NCI-H2029 (cell line): ENCODE measurements around the gene LINGO3.

Experiments
- DNase-seq: peaks from one replicate; lab custom pipeline; 2025; lab: John Stamatoyannopoulos, UW

Gene LINGO3

GRCh38 chr19:2339644-2340310, 31.8 kb upstream of the LINGO3 start:
- no peak for DNase-seq

DNA sequence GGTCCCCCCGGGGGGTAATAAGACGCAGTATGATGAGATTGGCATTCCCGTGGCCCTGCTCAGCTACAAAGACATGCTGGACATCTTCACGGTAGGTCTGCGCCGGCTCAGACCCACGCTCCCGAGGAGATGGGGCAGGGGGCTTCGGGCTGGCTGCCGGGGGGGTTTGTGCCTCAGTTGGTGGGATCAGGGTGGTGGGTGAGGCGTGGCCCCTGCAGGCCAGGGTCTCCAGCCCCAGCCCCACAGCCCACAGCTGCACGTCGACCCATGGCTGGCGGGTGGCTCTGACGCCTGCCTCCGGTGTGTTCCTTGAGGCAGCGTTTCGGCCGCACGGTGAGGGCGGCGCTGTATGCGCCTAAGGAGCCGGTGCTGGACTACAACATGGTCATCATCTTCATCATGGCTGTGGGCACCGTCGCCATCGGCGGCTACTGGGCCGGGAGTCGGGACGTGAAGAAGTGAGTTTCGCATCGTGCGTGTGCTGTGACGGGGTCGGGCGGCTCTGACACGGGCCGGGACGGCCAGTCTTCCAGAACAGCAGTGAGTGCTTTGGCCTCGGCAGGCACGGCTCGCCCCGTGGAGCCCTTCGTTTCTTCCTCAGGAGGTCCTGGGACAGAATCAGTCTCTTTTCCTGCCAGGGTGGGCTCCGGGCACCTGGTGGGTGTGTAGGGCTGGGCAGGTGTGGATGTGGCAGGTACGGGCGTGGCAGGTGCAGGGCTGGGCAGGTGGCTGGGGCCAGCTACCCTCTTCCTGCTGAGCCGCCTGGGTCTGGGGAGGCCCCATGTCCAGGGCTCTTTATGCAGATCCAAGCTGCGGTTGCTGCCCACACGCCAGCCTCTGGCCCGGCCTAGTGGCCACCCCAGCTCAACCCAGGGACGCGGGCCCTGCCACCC, 31.0 kb upstream of the LINGO3 start:
- no peak for DNase-seq

DNA sequence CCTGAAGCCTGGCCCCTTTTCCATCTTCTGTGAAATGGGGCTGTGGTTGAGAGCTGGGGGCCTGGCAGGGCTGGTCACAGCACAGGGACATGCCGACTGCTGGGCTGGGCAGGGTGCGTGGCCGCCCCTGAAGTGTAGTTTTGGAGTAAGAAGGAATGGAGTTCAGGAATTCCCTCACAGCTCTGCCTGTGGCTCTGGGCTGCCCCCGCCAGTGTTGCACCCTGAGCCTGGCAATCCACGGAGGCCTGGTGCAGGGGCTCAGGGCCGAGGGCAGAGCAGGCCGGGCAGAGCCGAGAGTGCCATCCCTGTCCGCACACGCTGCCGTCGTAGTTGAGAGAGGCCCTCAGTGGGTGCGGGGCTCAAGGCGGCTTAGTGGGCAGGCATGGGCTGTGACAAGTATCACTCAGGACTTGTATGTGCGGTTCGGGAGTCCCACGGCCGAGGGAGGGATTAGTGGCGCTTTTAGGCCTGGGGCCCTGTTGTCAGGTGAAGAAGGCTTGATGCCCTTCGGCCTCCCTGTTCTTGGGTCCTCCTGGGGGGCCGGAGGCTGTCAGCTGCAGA, 30.2 kb upstream of the LINGO3 start:
- DNase-seq = no peak

DNA sequence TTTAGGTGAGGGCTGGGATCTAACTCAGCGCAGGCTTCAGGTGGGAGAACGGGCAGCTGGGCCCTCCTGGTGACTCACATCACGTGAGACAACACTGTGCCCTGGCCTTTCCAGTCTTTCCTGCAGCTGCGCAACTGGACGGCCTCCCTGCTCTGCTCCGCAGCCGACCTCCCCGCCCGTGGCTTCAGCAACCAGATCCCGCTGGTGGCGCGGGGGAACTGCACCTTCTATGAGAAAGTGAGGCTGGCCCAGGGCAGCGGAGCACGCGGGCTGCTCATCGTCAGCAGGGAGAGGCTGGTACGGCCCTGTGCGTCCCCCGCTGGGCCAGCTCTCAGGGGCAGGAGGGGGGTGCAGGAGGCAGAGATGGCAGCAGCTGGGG, 29.4 kb upstream of the LINGO3 start:
- no peak for DNase-seq

DNA sequence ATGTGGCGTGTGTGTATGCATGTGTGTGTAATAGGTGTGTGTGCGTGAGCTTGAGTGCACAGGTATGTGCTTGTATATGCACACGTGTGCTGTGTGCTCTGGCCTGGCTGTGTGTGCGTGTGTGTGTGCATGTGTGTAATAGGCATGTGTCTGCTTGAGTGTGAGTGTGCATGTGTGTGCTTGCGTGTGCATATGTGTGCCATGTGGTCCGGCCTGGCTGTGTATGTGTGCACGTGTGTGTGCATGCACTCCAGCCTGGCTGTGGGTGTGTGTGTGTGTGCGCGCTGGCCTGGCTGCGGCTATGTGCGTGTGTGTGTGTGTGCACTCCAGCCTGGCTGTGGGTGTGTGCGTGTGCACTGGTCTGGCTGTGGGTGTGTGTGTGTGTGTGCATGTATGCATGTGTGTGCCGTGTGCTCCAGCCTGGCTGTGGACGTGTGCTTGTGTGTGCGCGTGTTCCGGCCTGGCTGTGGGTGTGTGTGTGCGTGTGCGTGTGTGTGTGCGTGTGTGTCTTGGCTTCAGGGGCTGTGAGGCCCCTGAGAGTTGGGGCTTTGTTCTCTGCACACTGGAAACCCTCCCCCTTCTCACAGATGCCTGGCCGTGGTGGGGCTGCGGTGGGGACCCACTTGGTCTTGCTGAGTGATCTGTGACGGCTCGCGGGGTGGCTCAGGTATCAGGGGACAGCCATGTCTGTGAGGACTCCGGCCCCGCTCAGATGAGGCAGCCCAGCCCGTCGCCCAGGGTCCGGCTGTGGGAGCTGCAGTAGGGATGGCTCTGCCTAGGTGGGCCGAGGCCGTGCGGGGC, 28.8 kb upstream of the LINGO3 start:
- DNase-seq = no peak

DNA sequence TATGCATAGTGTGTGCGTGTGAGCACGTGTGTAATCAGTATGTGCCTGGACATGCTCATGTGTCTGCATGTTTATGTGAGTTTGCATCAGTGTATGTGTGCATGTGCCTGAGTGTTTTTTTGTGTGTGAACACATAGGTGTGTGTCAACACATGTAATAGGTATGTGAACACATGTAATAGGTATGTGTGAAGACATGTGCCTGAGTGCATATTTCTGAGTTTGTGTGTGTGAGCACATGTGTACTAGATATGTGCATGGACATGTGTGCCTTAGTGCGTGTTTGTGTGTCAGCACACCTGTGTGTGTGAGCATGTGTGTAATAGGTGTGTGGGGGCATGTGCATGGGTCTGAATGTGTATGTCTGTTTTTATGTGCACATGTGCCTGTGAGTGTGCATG, 27.9 kb upstream of the LINGO3 start:
- no peak for DNase-seq

DNA sequence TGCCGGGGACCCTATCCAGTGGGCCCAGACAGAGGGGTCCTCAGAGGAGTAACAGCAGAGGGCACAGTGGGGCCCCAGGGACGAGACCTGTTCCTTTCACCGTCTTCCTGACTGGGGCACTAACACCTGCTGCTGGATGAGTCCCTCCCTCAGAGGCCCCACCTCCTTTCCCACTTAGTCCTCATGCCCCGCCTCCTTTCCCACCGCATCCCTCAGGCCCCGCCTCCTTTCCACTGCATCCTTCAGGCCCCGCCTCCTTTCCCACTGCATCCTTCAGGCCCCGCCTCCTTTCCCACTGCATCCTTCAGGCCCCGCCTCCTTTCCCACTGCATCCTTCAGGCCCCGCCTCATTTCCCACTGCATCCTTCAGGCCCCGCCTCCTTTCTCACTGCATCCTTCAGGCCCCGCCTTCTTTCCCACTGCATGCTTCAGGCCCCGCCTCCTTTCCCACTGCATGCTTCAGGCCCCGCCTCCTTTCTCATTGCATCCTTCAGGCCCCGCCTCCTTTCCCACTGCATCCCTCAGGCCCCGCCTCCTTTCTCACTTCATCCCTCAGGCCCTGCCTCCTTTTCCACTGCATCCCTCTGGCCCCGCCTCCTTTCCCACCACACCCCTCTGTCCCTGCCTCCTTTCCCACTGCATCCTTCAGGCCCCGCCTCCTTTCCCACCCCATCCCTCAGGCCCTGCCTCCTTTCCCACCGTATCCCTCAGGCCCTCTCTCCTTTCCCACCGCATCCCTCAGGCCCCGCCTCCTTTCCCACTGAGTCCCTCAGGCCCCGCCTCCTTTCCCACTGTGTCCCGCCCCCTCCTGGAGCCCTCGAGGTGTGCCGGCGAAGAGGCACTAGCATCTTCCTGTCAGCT, 27.3 kb upstream of the LINGO3 start:
- no peak for DNase-seq

DNA sequence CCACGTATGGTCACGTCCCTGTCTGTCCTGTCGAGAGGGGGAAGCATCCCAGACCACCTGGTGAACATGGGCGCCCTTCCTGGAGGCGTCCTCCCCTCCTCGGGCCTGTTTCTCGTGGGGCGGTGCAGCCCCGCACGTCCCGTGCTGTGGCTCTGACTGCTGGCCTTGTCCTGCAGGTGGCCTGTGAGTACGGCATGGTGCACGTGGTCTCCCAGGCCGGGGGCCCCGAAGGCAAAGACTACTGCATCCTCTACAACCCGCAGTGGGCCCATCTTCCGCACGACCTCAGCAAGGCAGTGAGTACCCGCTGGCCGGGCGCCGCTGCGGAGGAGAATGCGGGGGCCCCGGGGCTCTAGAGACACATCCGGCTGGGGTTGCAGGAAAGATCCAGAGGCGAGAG, 26.5 kb upstream of the LINGO3 start:
- DNase-seq = no peak

GRCh38 chr19:2333807-2334211, 25.9 kb upstream of the LINGO3 start:
- no peak for DNase-seq

GRCh38 chr19:2333027-2333806, 25.3 kb upstream of the LINGO3 start:
- DNase-seq = peak; percentile 90

DNA sequence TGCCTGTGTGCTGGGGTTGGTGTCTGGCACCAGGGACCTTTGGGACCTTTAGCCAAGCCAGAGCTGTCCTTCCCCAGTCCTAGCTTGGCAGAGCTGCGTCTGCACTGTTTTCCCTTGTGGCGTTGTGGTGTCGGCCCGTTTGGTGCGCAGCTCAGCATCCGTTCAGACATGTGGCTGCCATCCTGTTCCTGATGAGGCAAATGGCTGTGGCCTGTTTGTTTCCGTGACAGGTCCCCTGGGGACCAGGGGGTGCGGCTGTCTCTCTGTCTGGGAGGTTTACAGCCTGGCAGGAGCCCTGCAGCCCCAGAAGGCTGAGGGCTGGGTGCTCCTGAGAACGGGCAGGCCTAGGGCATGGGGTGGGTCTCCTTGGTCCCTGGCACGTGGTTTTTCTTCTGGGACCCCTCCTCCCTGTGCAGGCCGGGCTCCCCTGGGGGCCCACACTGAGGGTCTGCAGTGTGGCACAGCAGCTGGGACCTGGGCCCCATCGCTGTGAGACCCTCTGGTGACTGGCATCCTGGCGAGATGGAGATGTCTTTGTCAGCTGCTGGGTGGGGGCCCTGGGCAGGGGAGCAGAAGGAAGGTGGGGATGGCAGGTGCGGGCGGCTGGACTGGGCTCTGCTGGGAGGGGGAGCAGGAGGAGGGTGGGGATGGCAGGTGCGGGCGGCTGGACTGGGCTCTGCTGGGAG, 24.5 kb upstream of the LINGO3 start:
- DNase-seq = no peak

- no peak for DNase-seq
Observed at GRCh38 chr19:2331601-2332246, 23.8 kb upstream of the LINGO3 start.

GRCh38 chr19:2330632-2331284, 22.8 kb upstream of the LINGO3 start:
- peak; percentile 71 for DNase-seq

- no peak for DNase-seq
Observed at GRCh38 chr19:2330255-2330631, 22.3 kb upstream of the LINGO3 start.

DNA sequence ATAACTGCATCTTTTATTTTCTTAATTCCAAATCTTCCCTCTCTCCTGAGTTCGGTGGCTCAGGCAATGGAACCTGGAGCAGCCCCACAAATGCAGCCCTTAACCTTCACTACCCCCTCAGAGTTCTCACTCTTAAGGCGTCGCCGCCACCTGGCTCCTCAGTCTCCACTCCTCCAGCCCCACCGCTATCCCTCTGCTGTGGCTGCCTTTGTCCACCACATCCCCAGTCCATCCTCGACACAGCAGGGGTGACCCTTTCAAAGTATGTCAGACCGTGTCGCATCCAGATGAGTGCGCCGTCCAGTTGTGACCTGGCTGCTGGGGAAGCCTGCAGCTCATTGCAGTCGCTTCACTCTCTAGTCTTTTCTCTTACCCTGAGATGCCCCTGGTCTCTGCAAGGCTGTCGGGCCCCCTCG, 21.6 kb upstream of the LINGO3 start:
- no peak for DNase-seq

DNA sequence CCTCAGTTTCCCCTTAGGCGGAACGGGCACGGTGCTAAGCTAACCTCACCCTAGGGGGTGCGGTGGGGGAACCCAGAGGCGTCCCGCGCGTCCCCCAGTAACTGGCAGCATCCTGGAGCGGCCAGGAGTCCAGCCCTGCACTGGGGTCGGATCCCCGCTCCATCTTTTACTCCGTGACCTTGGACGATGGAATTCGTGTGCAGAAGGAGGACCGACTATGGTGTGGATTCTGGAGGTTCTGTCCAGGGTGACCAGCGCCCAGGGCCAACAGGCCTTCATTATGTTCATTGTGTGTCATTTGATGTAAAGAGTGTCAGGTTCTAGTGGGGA, 21.2 kb upstream of the LINGO3 start:
- DNase-seq = no peak

- DNase-seq = peak; percentile 81
Observed at GRCh38 chr19:2328401-2329148, 20.6 kb upstream of the LINGO3 start, which contains the start of the genes LSM7 and SPPL2B. Gene LSM7, minus strand, starts transcription at chr19:2328586. Its CDS starts 20 bp downstream, at chr19:2328566. Gene SPPL2B, plus strand, starts transcription at chr19:2328684. Its CDS starts 26 bp downstream, at chr19:2328710.

DNA sequence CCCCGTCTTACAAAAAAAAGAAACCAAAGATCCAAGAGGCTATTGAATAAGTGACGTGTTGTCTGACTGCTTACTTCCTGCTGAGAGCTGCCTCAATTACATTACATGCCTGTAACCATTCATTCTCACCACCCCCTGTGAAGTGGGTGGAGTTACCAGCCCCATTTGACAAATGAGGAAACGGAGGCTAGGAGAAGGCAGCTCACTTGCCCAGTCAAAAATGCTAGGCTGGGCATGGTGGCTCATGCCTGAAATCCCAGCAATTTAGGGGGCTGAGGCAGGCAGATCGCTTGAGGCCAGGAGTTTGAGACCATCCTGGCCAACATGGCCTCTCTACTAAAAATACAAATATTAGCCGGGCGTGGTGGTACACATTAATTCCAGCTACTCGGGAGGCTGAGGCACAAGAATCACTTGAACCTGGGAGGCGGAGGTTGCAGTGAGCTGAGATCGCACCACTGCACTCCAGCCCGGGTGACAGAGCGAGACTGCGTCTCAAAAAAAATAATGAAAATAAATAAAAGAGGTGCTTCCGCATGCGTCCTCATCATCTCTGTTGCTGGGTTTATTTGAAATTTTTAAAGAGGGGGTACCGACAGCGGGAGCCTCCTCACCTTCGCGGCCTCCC, 19.9 kb upstream of the LINGO3 start:
- peak; percentile 79 for DNase-seq
